GM12892 (cell line): ENCODE data around the gene CCNF.

Experiments used
- POLR2A ChIP-seq: IDR thresholded peaks from 2 replicates; pipeline ENCODE4 v1.6.1; 2011; ENCODE audit warnings: low read depth, low read length, control low read depth
- POLR2AphosphoS5 ChIP-seq: IDR thresholded peaks from 2 replicates; pipeline ENCODE4 v1.6.1; 2011; ENCODE audit warnings: low read depth, low read length, control low read depth

DNA sequence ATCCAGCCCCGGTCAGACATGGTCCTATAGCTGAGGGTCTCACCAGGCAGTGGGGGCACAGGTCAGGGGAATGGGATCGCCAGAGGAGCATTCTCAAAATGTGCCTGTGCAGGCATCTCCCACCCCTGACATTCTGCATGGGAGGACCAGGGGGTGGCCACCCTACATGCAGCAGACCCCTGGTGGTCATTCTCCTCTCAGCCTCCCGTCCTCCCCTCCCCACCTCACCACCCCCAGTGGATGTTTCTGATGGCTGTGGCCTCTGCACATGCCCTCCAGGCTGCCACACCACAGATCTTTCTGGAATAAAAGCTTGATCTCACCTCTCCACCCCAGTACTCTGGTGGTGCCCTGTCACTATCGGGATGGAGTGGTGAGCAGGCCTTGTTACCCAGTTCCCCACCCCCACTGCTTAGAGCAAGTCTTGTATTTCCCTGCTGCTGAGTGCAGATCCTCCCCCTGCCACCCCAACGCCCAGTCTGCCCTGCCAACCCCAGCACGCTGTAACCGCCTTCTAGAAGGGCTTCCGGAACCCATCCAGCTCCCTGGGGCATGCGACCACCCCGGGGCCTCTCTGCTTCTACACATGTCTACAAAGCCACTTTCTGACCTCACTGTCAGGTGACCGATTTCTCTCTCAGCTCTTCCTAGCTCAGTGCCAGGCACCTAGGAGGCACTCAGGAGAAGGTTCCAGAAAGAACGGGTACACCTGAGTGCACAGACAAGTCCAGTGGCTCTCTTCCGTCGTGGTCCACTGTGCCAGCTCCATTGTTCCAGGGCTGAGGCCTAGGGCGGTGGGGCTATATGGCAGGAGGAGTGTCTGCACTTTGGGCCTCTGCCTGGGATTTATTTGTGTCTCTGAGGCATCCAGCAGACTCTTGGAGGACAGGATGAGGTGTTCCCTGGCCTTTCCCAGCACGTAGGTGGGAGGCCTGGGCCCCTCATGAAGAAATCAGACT lies 55.0 kb downstream of the CCNF start:
- TF ChIP-seq POLR2AphosphoS5 = no peak
- no peak for TF ChIP-seq POLR2A
